ENCODE results near the gene DDB1. TPM values are rescaled to one million over a fixed set of nuclear protein-coding genes. Genes with fewer than 3 reads are reported as not detected.

Gene DDB1
- total RNA-seq, 1 donor from 2014 or later, result 130 TPM

- ATAC-seq, result peak; percentile 68
These were observed 37.9 kb downstream of the DDB1 start, which contains the start of gene VWCE for GRCh38 chr11:61294717-61295595. VWCE (minus strand) TSS chr11:61295316; CDS start chr11:61295037, 279 bp downstream.

DNA sequence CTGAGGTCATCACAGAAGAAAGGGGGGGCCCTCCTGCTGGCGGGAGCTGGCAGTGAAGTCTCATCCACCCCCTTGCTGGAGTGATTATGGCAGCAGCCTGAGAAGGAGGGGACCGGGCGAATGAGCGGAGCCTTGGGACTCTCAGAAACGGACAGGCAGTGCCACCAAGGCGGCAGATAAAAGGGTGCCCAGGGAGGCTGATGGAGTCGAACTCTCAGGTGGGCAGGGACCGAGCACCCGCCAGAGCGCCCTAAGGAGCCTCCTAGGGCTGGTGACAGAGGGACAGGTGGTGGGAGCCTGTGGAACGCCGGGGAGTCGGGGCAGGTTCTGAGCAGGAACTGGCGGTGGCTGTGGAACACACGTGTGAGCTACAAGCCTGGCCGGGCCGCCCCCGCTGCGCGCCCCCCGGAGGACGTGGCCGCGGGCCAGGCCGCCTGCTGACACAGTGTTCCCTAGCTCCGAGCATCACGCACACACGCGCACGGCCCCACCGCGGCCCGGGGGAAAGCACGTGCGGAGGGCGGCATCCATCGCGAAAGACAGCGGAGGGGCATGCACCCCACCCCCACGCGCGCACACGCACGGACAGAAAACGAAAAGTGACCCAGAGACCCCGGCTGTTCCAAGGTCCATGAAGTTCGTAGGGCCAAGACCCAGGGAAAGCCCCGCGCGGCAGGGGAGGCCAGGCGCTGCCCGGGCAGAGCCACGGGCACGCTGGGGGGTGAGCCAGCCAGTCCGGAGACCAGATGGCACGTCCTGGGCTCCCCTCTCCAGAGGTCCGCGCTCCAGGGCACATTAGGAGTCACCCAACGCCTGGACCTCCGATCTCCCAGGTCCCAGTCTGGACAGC, 38.8 kb downstream of the DDB1 start:
- ATAC-seq, result peak; percentile 52

DNA sequence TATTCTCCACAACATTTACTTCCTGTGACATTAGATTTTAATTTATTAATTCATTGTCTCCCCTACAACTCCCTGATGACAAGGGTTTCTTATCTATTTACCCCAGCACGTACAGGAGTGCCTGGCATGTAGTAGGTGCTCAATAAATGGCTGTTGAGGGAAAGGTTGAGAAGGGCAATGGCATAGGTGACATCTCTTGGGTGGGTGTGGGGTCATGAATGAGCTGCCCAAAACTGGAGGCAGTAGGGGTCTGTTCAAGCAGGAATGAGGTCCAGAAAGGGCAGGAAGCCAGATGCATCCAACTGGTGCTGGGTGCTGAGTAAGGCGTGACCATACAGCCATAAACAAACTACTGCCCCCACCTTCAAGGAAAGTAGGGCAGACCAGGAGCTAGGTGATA, 40.5 kb downstream of the DDB1 start:
- no peak for ATAC-seq

- ATAC-seq, result no peak
These were observed 41.8 kb downstream of the DDB1 start for GRCh38 chr11:61290905-61291690.

DNA sequence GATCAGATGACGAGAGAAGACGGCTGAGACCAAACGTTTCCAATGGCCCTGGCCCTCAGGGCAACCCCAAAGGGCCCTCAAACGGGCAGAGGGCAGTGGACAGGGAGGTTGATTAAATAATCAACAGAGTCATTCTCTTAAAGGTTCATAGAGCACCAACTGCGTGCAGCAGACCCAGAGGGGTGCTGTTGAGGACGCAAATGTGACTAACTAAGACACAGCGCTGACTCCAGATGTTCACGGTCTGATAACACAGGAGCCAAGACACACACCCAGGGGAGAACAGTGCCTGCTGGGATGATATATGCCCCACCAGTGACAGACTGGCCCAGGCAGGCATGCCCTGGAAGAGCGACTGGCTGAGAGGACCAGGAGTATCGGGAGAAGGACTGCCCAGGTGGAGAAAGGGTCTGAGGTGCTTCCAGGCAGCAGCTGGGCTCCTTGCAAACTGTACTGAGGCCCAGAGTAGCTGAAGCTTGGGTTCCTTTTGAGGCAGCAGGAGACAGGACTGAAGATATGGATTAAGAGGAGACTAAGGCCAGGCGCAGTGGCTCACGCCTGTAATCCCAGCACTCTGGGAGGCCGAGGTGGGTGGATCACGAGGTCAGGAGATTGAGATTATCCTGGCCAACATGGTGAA, 45.4 kb downstream of the DDB1 start:
- no peak for ATAC-seq

- no peak for ATAC-seq
These were observed 49.3 kb downstream of the DDB1 start for GRCh38 chr11:61283613-61284012.

DNA sequence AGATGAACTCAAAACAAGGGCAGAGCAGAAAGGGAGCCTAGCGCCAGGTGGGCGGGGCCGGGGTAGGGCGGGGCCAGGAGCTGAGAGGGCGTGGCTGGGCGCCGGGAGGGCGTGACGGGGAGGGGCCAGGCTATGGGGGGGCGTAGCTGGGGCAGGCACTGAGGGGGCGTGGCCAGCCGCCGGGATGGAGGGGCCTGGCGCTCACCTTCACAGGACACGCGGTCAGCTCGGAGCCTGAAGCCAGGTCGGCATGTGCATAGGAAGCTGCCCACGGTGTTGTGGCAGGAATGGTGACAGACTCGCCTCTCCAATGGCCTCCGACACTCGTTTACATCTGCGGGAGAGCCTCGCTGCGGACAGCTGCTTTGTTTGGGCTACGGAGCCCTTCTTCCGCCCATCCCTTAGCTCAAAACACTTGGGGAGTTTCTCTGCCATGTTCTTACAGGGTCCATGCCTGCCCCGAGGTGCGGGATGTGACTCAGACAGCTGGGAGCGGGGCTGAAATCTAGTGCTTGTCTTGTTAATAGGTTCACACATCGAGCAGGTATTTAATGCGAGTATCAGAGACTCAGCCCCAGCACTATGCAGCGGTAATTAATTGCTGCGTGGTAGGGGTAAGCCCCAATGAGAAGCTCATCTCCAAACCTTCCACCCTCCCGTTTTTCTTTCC, 51.2 kb downstream of the DDB1 start:
- peak; percentile 91 for ATAC-seq

GRCh38 chr11:61280883-61281580, 51.9 kb downstream of the DDB1 start:
- ATAC-seq, result no peak

- peak; percentile 82 for ATAC-seq
These were observed 52.8 kb downstream of the DDB1 start for GRCh38 chr11:61279934-61280659.

- no peak for ATAC-seq
These were observed 54.9 kb downstream of the DDB1 start for GRCh38 chr11:61278001-61278470.

DNA sequence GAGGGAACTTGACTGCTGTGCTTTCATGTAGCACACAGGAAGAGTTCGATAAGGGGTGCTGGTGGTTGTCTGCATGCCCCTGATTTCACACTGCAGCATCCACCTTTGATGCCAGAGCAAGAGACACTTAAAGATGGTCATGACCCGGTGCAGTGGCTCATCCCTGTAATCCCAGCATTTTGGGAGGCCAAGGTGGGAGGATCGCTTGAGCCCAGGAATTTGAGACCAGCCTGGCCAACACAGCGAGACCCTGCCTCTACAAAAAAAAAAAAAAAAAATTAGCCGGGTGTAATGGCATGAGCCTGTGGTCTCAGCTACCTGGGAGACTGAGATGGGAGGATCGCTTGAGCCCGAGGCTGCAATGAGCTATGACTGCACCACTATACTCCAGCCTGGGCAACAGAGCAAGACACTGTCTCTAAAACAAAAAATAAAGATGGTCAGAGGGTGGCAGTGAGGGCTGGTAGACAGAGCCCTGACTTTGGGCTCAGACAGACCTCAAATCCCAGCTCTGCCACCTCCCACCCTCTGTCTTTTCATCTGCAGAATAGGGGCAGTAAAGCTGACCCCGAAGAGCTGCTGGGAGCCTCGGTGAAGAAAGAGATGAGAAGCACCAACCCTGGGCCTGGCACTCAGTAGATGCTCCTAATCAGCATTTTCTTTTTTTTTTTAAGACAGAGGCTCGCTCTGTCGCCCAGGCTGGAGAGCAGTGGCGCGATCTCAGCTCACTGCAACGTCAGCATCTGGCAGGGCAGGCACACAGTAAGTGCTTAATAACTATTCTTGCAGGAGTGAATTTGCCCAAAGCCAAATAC, 55.5 kb downstream of the DDB1 start:
- ATAC-seq, result no peak

DNA sequence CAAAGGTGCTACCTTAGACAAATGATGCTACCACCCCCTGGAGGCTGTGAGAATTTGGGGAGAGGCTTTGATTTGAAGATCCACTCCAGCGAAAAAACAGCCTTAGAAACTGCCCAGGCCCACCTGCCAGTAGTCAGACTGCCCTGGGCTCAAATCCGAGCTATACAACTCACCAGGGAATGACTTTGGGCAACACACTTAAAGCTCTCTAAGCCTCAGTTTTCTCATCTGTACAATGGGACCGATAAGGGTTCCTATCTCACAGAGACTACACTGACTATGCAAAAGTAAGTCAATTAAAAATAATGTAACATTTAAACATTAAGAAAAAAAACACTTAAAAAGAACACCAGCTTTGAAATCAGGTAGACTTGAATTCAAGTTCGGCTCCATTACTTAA, 57.7 kb downstream of the DDB1 start:
- no peak for ATAC-seq

DNA sequence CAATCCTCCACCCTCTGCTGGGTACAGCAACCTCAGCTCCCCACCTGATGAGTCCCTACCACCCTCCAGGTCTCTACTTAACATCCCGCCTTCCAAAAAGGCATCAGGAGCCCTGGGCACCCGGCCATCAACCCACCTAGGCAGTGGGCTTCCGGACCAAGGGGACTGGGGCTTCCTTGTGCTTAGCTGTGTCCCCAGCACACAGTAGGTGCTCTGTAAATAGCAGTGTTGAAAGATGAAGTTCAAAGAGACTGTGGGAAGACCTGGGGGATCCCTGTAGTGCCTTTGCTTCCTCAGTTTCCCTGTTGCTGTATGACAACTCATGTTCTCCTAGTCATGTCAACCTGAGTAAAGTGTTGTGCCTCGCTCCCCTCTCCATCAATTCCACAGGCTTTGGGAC, 58.8 kb downstream of the DDB1 start:
- ATAC-seq, result no peak

DNA sequence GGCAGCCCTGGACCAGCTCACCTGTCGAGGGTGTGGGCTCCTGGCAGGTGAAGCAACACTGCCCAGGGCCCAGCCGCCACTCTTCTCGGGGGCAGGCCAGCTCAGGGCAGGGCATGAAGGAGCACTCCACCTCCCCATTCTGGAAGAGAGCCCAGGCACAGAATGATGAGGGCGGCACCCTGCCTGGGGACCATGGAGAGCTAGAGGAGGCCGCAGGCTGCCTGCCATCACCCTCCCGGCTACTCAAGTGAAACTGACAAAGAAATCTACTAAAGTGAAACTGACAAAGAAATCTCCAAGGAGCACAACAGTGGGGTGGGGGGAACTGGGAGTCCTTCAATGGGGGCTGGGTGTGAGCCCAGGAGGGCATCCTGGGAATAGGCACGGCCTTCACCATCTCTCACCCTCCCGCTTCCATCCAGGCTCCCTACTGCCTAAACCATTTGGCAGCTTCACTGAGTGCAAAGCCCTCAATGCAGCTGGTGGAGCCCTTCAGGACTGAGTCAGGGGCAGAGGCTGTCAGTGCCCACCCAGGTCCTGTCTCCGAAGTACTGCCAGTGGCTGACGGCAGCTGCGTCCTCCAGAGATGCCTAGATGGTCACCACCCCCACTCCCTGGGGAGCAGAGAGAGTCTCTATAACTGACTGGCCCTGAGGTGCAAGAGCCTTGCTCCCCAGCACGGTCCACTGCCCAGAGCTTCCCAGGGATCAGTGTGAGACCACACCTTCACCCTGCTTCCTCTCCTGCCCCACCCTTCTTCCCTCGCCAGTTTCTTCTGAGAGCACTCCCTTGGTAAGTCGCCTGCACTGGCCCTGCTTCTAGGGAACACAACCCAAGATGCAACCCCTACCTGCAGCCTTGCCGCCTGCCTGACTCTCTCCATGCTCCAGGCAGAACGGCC, 59.5 kb downstream of the DDB1 start:
- ATAC-seq, result peak; percentile 84

GRCh38 chr11:61272731-61273130, 60.2 kb downstream of the DDB1 start:
- no peak for ATAC-seq

DNA sequence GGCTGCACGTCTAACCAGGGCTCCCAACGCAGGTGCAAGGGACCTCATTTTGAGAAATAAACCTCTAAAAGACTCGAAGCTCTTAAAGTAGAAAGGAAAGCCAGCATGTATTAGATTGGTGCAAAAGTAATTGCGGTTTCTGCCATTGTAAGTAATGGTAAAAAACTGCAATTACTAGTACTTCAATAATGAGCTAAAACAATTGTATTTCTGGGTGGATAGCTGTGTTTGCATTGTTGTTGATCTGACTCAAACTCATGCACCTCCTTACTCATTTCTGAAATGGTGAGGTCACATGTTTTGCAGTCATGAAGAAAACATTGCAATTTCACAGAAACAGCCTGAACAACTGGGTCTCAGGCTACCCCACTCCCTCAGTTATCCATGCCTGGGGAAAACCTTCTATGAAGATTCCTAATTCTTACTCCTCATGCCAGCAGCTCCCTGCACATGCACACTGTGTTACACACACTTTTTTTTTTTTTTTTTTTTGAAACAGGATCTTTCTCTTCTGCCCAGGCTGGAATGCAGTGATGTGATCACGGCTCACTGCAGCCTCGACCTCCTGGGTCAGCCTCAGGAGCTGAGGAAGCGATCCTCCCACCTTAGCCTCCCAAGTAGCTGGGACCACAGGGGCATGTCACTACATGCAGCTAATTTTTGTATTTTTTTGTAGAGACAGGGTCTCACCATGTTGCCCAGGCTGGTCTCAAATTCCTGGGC, 62.4 kb downstream of the DDB1 start:
- no peak for ATAC-seq

- no peak for ATAC-seq
These were observed 64.2 kb downstream of the DDB1 start for GRCh38 chr11:61268588-61269250.
